ENCODE results near the gene SERPINI2. TPM values are rescaled to one million over a fixed set of nuclear protein-coding genes. Genes with fewer than 3 reads are reported as not detected.

Gene SERPINI2
- polyA plus RNA-seq (2012; ENCODE audit: insufficient read depth, insufficient read length) = not detected

GRCh38 chr3:167473863-167474262 lies at the start of gene SERPINI2:
Gene SERPINI2, minus strand, starts transcription at chr3:167474042. Its CDS starts 2,208 bp downstream, at chr3:167471834.
- H3K4me3 ChIP-seq (ENCODE audit: low read length) = no peak within 1 kb of the TSS
- DNase-seq (ENCODE audit: low read depth, low spot score) = no peak

GRCh38 chr3:167521006-167521355 lies 47.1 kb upstream of the SERPINI2 start:
- DNase-seq (ENCODE audit: low read depth, low spot score) = no peak
- H3K4me3 ChIP-seq (ENCODE audit: low read length) = no peak overlapping the region

- no peak overlapping the region for H3K4me3 ChIP-seq (ENCODE audit: low read length)
- DNase-seq (ENCODE audit: low read depth, low spot score) = no peak
Measured at GRCh38 chr3:167520266-167521005, 46.6 kb upstream of the SERPINI2 start.

GRCh38 chr3:167507954-167508353 lies 34.1 kb upstream of the SERPINI2 start:
- no peak for DNase-seq (ENCODE audit: low read depth, low spot score)
- H3K4me3 ChIP-seq (ENCODE audit: low read length) = no peak overlapping the region

- DNase-seq (ENCODE audit: low read depth, low spot score) = no peak
Measured at GRCh38 chr3:167502401-167502800, 28.6 kb upstream of the SERPINI2 start.

GRCh38 chr3:167501941-167502340 lies 28.1 kb upstream of the SERPINI2 start:
- no peak for DNase-seq (ENCODE audit: low read depth, low spot score)
- H3K4me3 ChIP-seq (ENCODE audit: low read length) = no peak overlapping the region

More at GRCh38 chr3:167502401-167502800, 28.6 kb upstream of the SERPINI2 start:
- H3K4me3 ChIP-seq (ENCODE audit: low read length) = no peak overlapping the region

- H3K4me3 ChIP-seq (ENCODE audit: low read length) = no peak overlapping the region
- DNase-seq (ENCODE audit: low read depth, low spot score) = no peak
Measured at GRCh38 chr3:167497903-167498302, 24.1 kb upstream of the SERPINI2 start.

- DNase-seq (ENCODE audit: low read depth, low spot score) = peak; percentile 20
- no peak overlapping the region for H3K4me3 ChIP-seq (ENCODE audit: low read length)
Measured at GRCh38 chr3:167493244-167493643, 19.4 kb upstream of the SERPINI2 start.

GRCh38 chr3:167491621-167492020 lies 17.8 kb upstream of the SERPINI2 start:
- no peak for DNase-seq (ENCODE audit: low read depth, low spot score)
- H3K4me3 ChIP-seq (ENCODE audit: low read length) = no peak overlapping the region

GRCh38 chr3:167489571-167489970 lies 15.7 kb upstream of the SERPINI2 start:
- DNase-seq (ENCODE audit: low read depth, low spot score) = no peak
- H3K4me3 ChIP-seq (ENCODE audit: low read length) = no peak overlapping the region

GRCh38 chr3:167487556-167487955 lies 13.7 kb upstream of the SERPINI2 start:
- DNase-seq (ENCODE audit: low read depth, low spot score) = no peak
- H3K4me3 ChIP-seq (ENCODE audit: low read length) = no peak overlapping the region

- DNase-seq (ENCODE audit: low read depth, low spot score) = no peak
Measured at GRCh38 chr3:167484551-167484950, 10.7 kb upstream of the SERPINI2 start.

GRCh38 chr3:167483708-167484475 lies 10.1 kb upstream of the SERPINI2 start:
- no peak overlapping the region for H3K4me3 ChIP-seq (ENCODE audit: low read length)
- no peak for DNase-seq (ENCODE audit: low read depth, low spot score)

More at GRCh38 chr3:167484551-167484950, 10.7 kb upstream of the SERPINI2 start:
- H3K4me3 ChIP-seq (ENCODE audit: low read length) = no peak overlapping the region

GRCh38 chr3:167481164-167481563 lies 7.3 kb upstream of the SERPINI2 start:
- H3K4me3 ChIP-seq (ENCODE audit: low read length) = no peak overlapping the region
- DNase-seq (ENCODE audit: low read depth, low spot score) = no peak

- no peak overlapping the region for H3K4me3 ChIP-seq (ENCODE audit: low read length)
- DNase-seq (ENCODE audit: low read depth, low spot score) = no peak
Measured at GRCh38 chr3:167480748-167481147, 6.9 kb upstream of the SERPINI2 start.

GRCh38 chr3:167469381-167469780 lies 4.5 kb downstream of the SERPINI2 start:
- DNase-seq (ENCODE audit: low read depth, low spot score) = no peak
- H3K4me3 ChIP-seq (ENCODE audit: low read length) = no peak overlapping the region

GRCh38 chr3:167467848-167468611 lies 5.8 kb downstream of the SERPINI2 start:
- no peak overlapping the region for H3K4me3 ChIP-seq (ENCODE audit: low read length)
- DNase-seq (ENCODE audit: low read depth, low spot score) = no peak

GRCh38 chr3:167466966-167467365 lies 6.9 kb downstream of the SERPINI2 start:
- H3K4me3 ChIP-seq (ENCODE audit: low read length) = no peak overlapping the region
- DNase-seq (ENCODE audit: low read depth, low spot score) = no peak

GRCh38 chr3:167456157-167456799 lies 17.6 kb downstream of the SERPINI2 start:
- DNase-seq (ENCODE audit: low read depth, low spot score) = no peak
- no peak overlapping the region for H3K4me3 ChIP-seq (ENCODE audit: low read length)
